Activated T-cell treated with anti-CD3 and anti-CD28 coated beads, Interleukin-2, amount 50 U/mL, for 4 hours (primary cell): Measurements from ENCODE around the gene FAM169A. TPM values are rescaled to one million over a fixed set of nuclear protein-coding genes. Genes with fewer than 3 reads are reported as not detected.

ENCODE experiments used
- ATAC-seq, 2 donors: fragments of 200-7000 bp; cut with Tn5 transposase; one replicate each; pipeline ENCODE4 v1.10.0; 2021
- DNase-seq: peaks from one replicate; pipeline ENCODE4 v3.0.0-alpha.2; 2020
- H3K27me3 Mint-ChIP-seq: one replicate; pipeline ENCODE4 v1.8.0; 2021; ENCODE audit warnings: low read depth, mixed read lengths
- H3K36me3 Mint-ChIP-seq: one replicate; pipeline ENCODE4 v1.8.0; 2022; ENCODE audit warnings: mixed read lengths; ENCODE audit not compliant: insufficient read depth
- H3K4me1 Mint-ChIP-seq: one replicate; pipeline ENCODE4 v1.8.0; 2021; ENCODE audit warnings: low read depth, mixed read lengths
- H3K4me3 Mint-ChIP-seq: one replicate; pipeline ENCODE4 v1.8.0; 2021; ENCODE audit warnings: mild to moderate bottlenecking, moderate library complexity, mixed read lengths
- H3K9me3 Mint-ChIP-seq: one replicate; pipeline ENCODE4 v1.8.0; 2021; ENCODE audit warnings: mixed read lengths
- total RNA-seq, 3 donors: library from RNA; stranded (reverse); gene quantifications; one replicate each; pipeline ENCODE4 v1.2.1, GENCODE V29; 2021

The FAM169A gene
- total RNA-seq, 3 donors from 2014 or later, result 10.0 to 13.1 (median 10.2) TPM

GRCh38 chr5:74851684-74852353 is 14.4 kb downstream of the FAM169A start:
- Mint-ChIP-seq H3K9me3 (peaks cover 7% of the 10 kb centered on the region), H3K4me1 (peaks cover 36% of the 10 kb centered on the region), H3K27me3 (no peaks in the 10 kb centered on the region), H3K36me3 (peaks cover 9% of the 10 kb centered on the region), H3K4me3 (peak overlapping the region; percentile 58)
- DNase-seq, result no peak
- peak in 1 of 2 donors; percentile 43 for ATAC-seq

- H3K27me3 Mint-ChIP-seq, result no peaks in the 10 kb centered on the region
- peaks cover 5% of the 10 kb centered on the region for H3K9me3 Mint-ChIP-seq
- ATAC-seq (no peak), DNase-seq (no peak)
- H3K36me3 Mint-ChIP-seq, result peaks cover 5% of the 10 kb centered on the region
- H3K4me1 Mint-ChIP-seq, result peaks cover 38% of the 10 kb centered on the region
- peak overlapping the region; percentile 35 for H3K4me3 Mint-ChIP-seq
Measured at GRCh38 chr5:74850789-74851425, 15.3 kb downstream of the FAM169A start.

- DNase-seq (no peak), ATAC-seq (no peak)
- no peaks in the 10 kb centered on the region for H3K9me3 Mint-ChIP-seq
- no peak overlapping the region for H3K4me3 Mint-ChIP-seq
- H3K4me1 Mint-ChIP-seq, result peaks cover 38% of the 10 kb centered on the region
- H3K36me3 Mint-ChIP-seq, result no peaks in the 10 kb centered on the region
- H3K27me3 Mint-ChIP-seq, result no peaks in the 10 kb centered on the region
Measured at GRCh38 chr5:74850030-74850429, 16.2 kb downstream of the FAM169A start.

- no peaks in the 10 kb centered on the region for H3K9me3 Mint-ChIP-seq
- H3K36me3 Mint-ChIP-seq, result no peaks in the 10 kb centered on the region
- ATAC-seq, result no peak
- DNase-seq, result no peak
- no peaks in the 10 kb centered on the region for H3K27me3 Mint-ChIP-seq
- H3K4me1 Mint-ChIP-seq, result peaks cover 38% of the 10 kb centered on the region
- H3K4me3 Mint-ChIP-seq, result no peak overlapping the region
Measured at GRCh38 chr5:74848553-74849025, 17.6 kb downstream of the FAM169A start.

GRCh38 chr5:74839229-74839628 is 27.0 kb downstream of the FAM169A start:
- no peak overlapping the region for H3K4me3 Mint-ChIP-seq
- DNase-seq (no peak), ATAC-seq (no peak)
- peaks cover 12% of the 10 kb centered on the region for H3K4me1 Mint-ChIP-seq
- no peaks in the 10 kb centered on the region for H3K9me3 Mint-ChIP-seq
- peaks cover 18% of the 10 kb centered on the region for H3K36me3 Mint-ChIP-seq
- no peaks in the 10 kb centered on the region for H3K27me3 Mint-ChIP-seq

GRCh38 chr5:74838262-74838661 is 27.9 kb downstream of the FAM169A start:
- Mint-ChIP-seq H3K9me3 (no peaks in the 10 kb centered on the region), H3K36me3 (peaks cover 20% of the 10 kb centered on the region), H3K27me3 (no peaks in the 10 kb centered on the region), H3K4me1 (peaks cover 9% of the 10 kb centered on the region), H3K4me3 (no peak overlapping the region)
- ATAC-seq, result no peak
- no peak for DNase-seq

- ATAC-seq (no peak), DNase-seq (no peak)
- Mint-ChIP-seq H3K4me1 (peaks cover 7% of the 10 kb centered on the region), H3K36me3 (peaks cover 20% of the 10 kb centered on the region), H3K27me3 (no peaks in the 10 kb centered on the region), H3K4me3 (no peak overlapping the region), H3K9me3 (no peaks in the 10 kb centered on the region)
Measured at GRCh38 chr5:74837115-74837514, 29.1 kb downstream of the FAM169A start.

- H3K4me3 Mint-ChIP-seq, result no peak overlapping the region
- H3K9me3 Mint-ChIP-seq, result no peaks in the 10 kb centered on the region
- DNase-seq, result no peak
- peaks cover 24% of the 10 kb centered on the region for H3K36me3 Mint-ChIP-seq
- peaks cover 6% of the 10 kb centered on the region for H3K4me1 Mint-ChIP-seq
- ATAC-seq, result no peak
- H3K27me3 Mint-ChIP-seq, result no peaks in the 10 kb centered on the region
Measured at GRCh38 chr5:74833537-74834266, 32.5 kb downstream of the FAM169A start.

- H3K4me3 Mint-ChIP-seq, result no peak overlapping the region
- H3K36me3 Mint-ChIP-seq, result peaks cover 13% of the 10 kb centered on the region
- DNase-seq (no peak), ATAC-seq (no peak)
- no peaks in the 10 kb centered on the region for H3K9me3 Mint-ChIP-seq
- H3K4me1 Mint-ChIP-seq, result no peaks in the 10 kb centered on the region
- H3K27me3 Mint-ChIP-seq, result no peaks in the 10 kb centered on the region
Measured at GRCh38 chr5:74829413-74829812, 36.8 kb downstream of the FAM169A start.

GRCh38 chr5:74822288-74822687 is 43.9 kb downstream of the FAM169A start:
- Mint-ChIP-seq H3K4me1 (no peaks in the 10 kb centered on the region), H3K4me3 (no peak overlapping the region), H3K27me3 (no peaks in the 10 kb centered on the region), H3K36me3 (peaks cover 15% of the 10 kb centered on the region), H3K9me3 (no peaks in the 10 kb centered on the region)
- no peak for ATAC-seq
- DNase-seq, result no peak

- no peaks in the 10 kb centered on the region for H3K9me3 Mint-ChIP-seq
Measured at GRCh38 chr5:74816875-74817274, 49.3 kb downstream of the FAM169A start.

GRCh38 chr5:74810915-74811314 is 55.3 kb downstream of the FAM169A start:
- no peaks in the 10 kb centered on the region for H3K27me3 Mint-ChIP-seq
- no peak for DNase-seq
- no peaks in the 10 kb centered on the region for H3K4me1 Mint-ChIP-seq
- H3K36me3 Mint-ChIP-seq, result peaks cover 9% of the 10 kb centered on the region
- H3K9me3 Mint-ChIP-seq, result no peaks in the 10 kb centered on the region
- no peak overlapping the region for H3K4me3 Mint-ChIP-seq
- no peak for ATAC-seq

More at GRCh38 chr5:74816875-74817274, 49.3 kb downstream of the FAM169A start:
- DNase-seq (no peak), ATAC-seq (no peak)
- H3K4me1 Mint-ChIP-seq, result peaks cover 7% of the 10 kb centered on the region
- H3K27me3 Mint-ChIP-seq, result no peaks in the 10 kb centered on the region
- H3K36me3 Mint-ChIP-seq, result peaks cover 18% of the 10 kb centered on the region
- H3K4me3 Mint-ChIP-seq, result no peak overlapping the region

GRCh38 chr5:74801941-74802340 is 64.2 kb downstream of the FAM169A start:
- ATAC-seq (no peak), DNase-seq (no peak)
- no peaks in the 10 kb centered on the region for H3K27me3 Mint-ChIP-seq
- H3K36me3 Mint-ChIP-seq, result peaks cover 22% of the 10 kb centered on the region
- H3K4me3 Mint-ChIP-seq, result no peak overlapping the region
- H3K4me1 Mint-ChIP-seq, result no peaks in the 10 kb centered on the region
- no peaks in the 10 kb centered on the region for H3K9me3 Mint-ChIP-seq

- ATAC-seq, result no peak
Measured at GRCh38 chr5:74801197-74801596, 65.0 kb downstream of the FAM169A start.

More at GRCh38 chr5:74801197-74801596, 65.0 kb downstream of the FAM169A start:
- no peaks in the 10 kb centered on the region for H3K27me3 Mint-ChIP-seq
- H3K4me1 Mint-ChIP-seq, result no peaks in the 10 kb centered on the region
- H3K4me3 Mint-ChIP-seq, result no peak overlapping the region
- DNase-seq, result no peak
- H3K9me3 Mint-ChIP-seq, result no peaks in the 10 kb centered on the region
- H3K36me3 Mint-ChIP-seq, result peaks cover 25% of the 10 kb centered on the region
